Activated CD4-positive, alpha-beta T cell treated with anti-CD3 and anti-CD28 coated beads, Interleukin-2, amount 10 ng/mL, durations not matched to agents 24 days and 14 days (primary cell): ENCODE data around the gene RALGPS1. TPM values are rescaled to one million over a fixed set of nuclear protein-coding genes. Genes with fewer than 3 reads are reported as not detected.

Experiments used
- DNase-seq: peaks from one replicate; pipeline ENCODE4 v3.0.0; 2022
- H3K27ac Mint-ChIP-seq: one replicate; pipeline ENCODE4 v1.8.0; 2022; ENCODE audit warnings: mild to moderate bottlenecking, mixed read lengths
- H3K27me3 Mint-ChIP-seq: one replicate; pipeline ENCODE4 v1.8.0; 2022; ENCODE audit warnings: mixed read lengths
- H3K36me3 Mint-ChIP-seq: one replicate; pipeline ENCODE4 v1.8.0; 2022; ENCODE audit warnings: low read depth, mild to moderate bottlenecking, mixed read lengths
- H3K4me1 Mint-ChIP-seq: one replicate; pipeline ENCODE4 v1.8.0; 2021; ENCODE audit warnings: mixed read lengths
- H3K4me3 Mint-ChIP-seq: one replicate; pipeline ENCODE4 v1.8.0; 2022; ENCODE audit warnings: mild to moderate bottlenecking, moderate library complexity, mixed read lengths
- H3K9me3 Mint-ChIP-seq: one replicate; pipeline ENCODE4 v1.8.0; 2021; ENCODE audit warnings: mixed read lengths
- intact Hi-C: fragments of 100-400 bp; cut with micrococcal nuclease; formaldehyde crosslinking; loops from one replicate; pipeline ENCODE4 v1.15.1; 2023
- total RNA-seq: library from RNA; stranded (reverse); gene quantifications from 2 replicates; pipeline ENCODE4 v1.2.3, GENCODE V29; 2022

RALGPS1 gene
- total RNA-seq, 1 donor from 2014 or later, result 2.0 TPM

- no peak for DNase-seq
- Mint-ChIP-seq H3K4me1 (peaks cover 13% of the 10 kb centered on the region), H3K36me3 (no peaks in the 10 kb centered on the region), H3K4me3 (no peak overlapping the region), H3K9me3 (no peaks in the 10 kb centered on the region), H3K27ac (no peak overlapping the region), H3K27me3 (peaks cover 24% of the 10 kb centered on the region)
- intact Hi-C loops, result no loop called here
These were observed 203.2 kb downstream of the RALGPS1 start for GRCh38 chr9:127117801-127118200.

- Mint-ChIP-seq H3K27me3 (peaks cover 34% of the 10 kb centered on the region), H3K27ac (no peak overlapping the region), H3K36me3 (no peaks in the 10 kb centered on the region), H3K9me3 (no peaks in the 10 kb centered on the region), H3K4me1 (peaks cover 15% of the 10 kb centered on the region), H3K4me3 (no peak overlapping the region)
- intact Hi-C loops, result no loop called here
- no peak for DNase-seq
These were observed 204.2 kb downstream of the RALGPS1 start for GRCh38 chr9:127118597-127119319.

GRCh38 chr9:127119320-127119709 lies 204.7 kb downstream of the RALGPS1 start:
- Mint-ChIP-seq H3K4me1 (peaks cover 15% of the 10 kb centered on the region), H3K27ac (no peak overlapping the region), H3K4me3 (no peak overlapping the region), H3K36me3 (no peaks in the 10 kb centered on the region), H3K27me3 (peaks cover 38% of the 10 kb centered on the region), H3K9me3 (no peaks in the 10 kb centered on the region)
- intact Hi-C loops, result no loop called here
- no peak for DNase-seq

- no peaks in the 10 kb centered on the region for H3K9me3 Mint-ChIP-seq
- no peaks in the 10 kb centered on the region for H3K36me3 Mint-ChIP-seq
- DNase-seq, result no peak
- no peak overlapping the region for H3K4me3 Mint-ChIP-seq
- H3K27me3 Mint-ChIP-seq, result peaks cover 58% of the 10 kb centered on the region
- no peak overlapping the region for H3K27ac Mint-ChIP-seq
- intact Hi-C loops, result no loop called here
- H3K4me1 Mint-ChIP-seq, result peaks cover 8% of the 10 kb centered on the region
These were observed 207.1 kb downstream of the RALGPS1 start for GRCh38 chr9:127121628-127122175.

GRCh38 chr9:127122176-127123063 lies 207.8 kb downstream of the RALGPS1 start, which contains the start of gene ANGPTL2:
Gene ANGPTL2 (minus strand): TSS chr9:127122635. CDS start chr9:127108731, 13,904 bp downstream.
- no peak within 1 kb of the TSS for H3K27ac Mint-ChIP-seq
- no peaks in the 10 kb centered on the region for H3K36me3 Mint-ChIP-seq
- H3K4me3 Mint-ChIP-seq, result no peak within 1 kb of the TSS
- no peaks in the 10 kb centered on the region for H3K9me3 Mint-ChIP-seq
- peaks cover 2% of the 10 kb centered on the region for H3K4me1 Mint-ChIP-seq
- peak; percentile 63 for DNase-seq
- intact Hi-C loops, result no loop called here
- H3K27me3 Mint-ChIP-seq, result peaks cover 65% of the 10 kb centered on the region

- Mint-ChIP-seq H3K4me1 (peaks cover 2% of the 10 kb centered on the region), H3K4me3 (no peak overlapping the region), H3K27me3 (peaks cover 68% of the 10 kb centered on the region), H3K36me3 (no peaks in the 10 kb centered on the region), H3K9me3 (no peaks in the 10 kb centered on the region), H3K27ac (no peak overlapping the region)
- no peak for DNase-seq
- intact Hi-C loops, result no loop called here
These were observed 208.7 kb downstream of the RALGPS1 start for GRCh38 chr9:127123064-127123890.

GRCh38 chr9:127124111-127124531 lies 209.5 kb downstream of the RALGPS1 start:
- DNase-seq, result no peak
- H3K9me3 Mint-ChIP-seq, result no peaks in the 10 kb centered on the region
- peaks cover 2% of the 10 kb centered on the region for H3K4me1 Mint-ChIP-seq
- H3K27me3 Mint-ChIP-seq, result peaks cover 66% of the 10 kb centered on the region
- H3K4me3 Mint-ChIP-seq, result no peak overlapping the region
- intact Hi-C loops, result no loop called here
- no peak overlapping the region for H3K27ac Mint-ChIP-seq
- H3K36me3 Mint-ChIP-seq, result no peaks in the 10 kb centered on the region

- no peaks in the 10 kb centered on the region for H3K36me3 Mint-ChIP-seq
- H3K4me3 Mint-ChIP-seq, result no peak overlapping the region
- no peak for DNase-seq
- H3K27ac Mint-ChIP-seq, result no peak overlapping the region
- peaks cover 2% of the 10 kb centered on the region for H3K4me1 Mint-ChIP-seq
- peaks cover 65% of the 10 kb centered on the region for H3K27me3 Mint-ChIP-seq
- intact Hi-C loops, result no loop called here
- no peaks in the 10 kb centered on the region for H3K9me3 Mint-ChIP-seq
These were observed 210.2 kb downstream of the RALGPS1 start for GRCh38 chr9:127124792-127125191.

- Mint-ChIP-seq H3K27me3 (peaks cover 54% of the 10 kb centered on the region), H3K9me3 (no peaks in the 10 kb centered on the region), H3K4me1 (peaks cover 2% of the 10 kb centered on the region), H3K36me3 (no peaks in the 10 kb centered on the region), H3K4me3 (no peak overlapping the region), H3K27ac (no peak overlapping the region)
- intact Hi-C loops, result no loop called here
- DNase-seq, result no peak
These were observed 212.4 kb downstream of the RALGPS1 start for GRCh38 chr9:127126971-127127370.

GRCh38 chr9:127128341-127129072 lies 213.9 kb downstream of the RALGPS1 start:
- no peak overlapping the region for H3K27ac Mint-ChIP-seq
- H3K4me3 Mint-ChIP-seq, result no peak overlapping the region
- no peaks in the 10 kb centered on the region for H3K4me1 Mint-ChIP-seq
- intact Hi-C loops, result no loop called here
- no peak for DNase-seq
- no peaks in the 10 kb centered on the region for H3K36me3 Mint-ChIP-seq
- H3K9me3 Mint-ChIP-seq, result no peaks in the 10 kb centered on the region
- peaks cover 41% of the 10 kb centered on the region for H3K27me3 Mint-ChIP-seq

GRCh38 chr9:127129073-127129717 lies 214.6 kb downstream of the RALGPS1 start:
- no peak overlapping the region for H3K4me3 Mint-ChIP-seq

GRCh38 chr9:127129718-127130085 lies 215.1 kb downstream of the RALGPS1 start:
- peaks cover 35% of the 10 kb centered on the region for H3K27me3 Mint-ChIP-seq

More at GRCh38 chr9:127129073-127129717, 214.6 kb downstream of the RALGPS1 start:
- intact Hi-C loops, result no loop called here
- DNase-seq, result no peak
- no peaks in the 10 kb centered on the region for H3K36me3 Mint-ChIP-seq
- no peak overlapping the region for H3K27ac Mint-ChIP-seq
- H3K4me1 Mint-ChIP-seq, result no peaks in the 10 kb centered on the region
- peaks cover 37% of the 10 kb centered on the region for H3K27me3 Mint-ChIP-seq
- no peaks in the 10 kb centered on the region for H3K9me3 Mint-ChIP-seq

More at GRCh38 chr9:127129718-127130085, 215.1 kb downstream of the RALGPS1 start:
- Mint-ChIP-seq H3K4me1 (no peaks in the 10 kb centered on the region), H3K9me3 (no peaks in the 10 kb centered on the region), H3K36me3 (no peaks in the 10 kb centered on the region), H3K27ac (no peak overlapping the region), H3K4me3 (no peak overlapping the region)
- DNase-seq, result no peak
- intact Hi-C loops, result no loop called here
